Naive thymus-derived CD8-positive, alpha-beta T cell (primary cell): Measurements from ENCODE around the gene CLTA. TPM values are rescaled to one million over a fixed set of nuclear protein-coding genes. Genes with fewer than 3 reads are reported as not detected.

Experiments used
- ATAC-seq, 2 donors: fragments of 150-1000 bp; cut with Tn5 transposase in 1 of 2; sonication (Bioruptor Pico), chemical (Tn5 transposase) in 1 of 2; 1 replicate in 1 of 2; 2 replicates in 1 of 2; pipeline ENCODE4 v1.10.0; 2021; ENCODE audit warnings: mild to moderate bottlenecking in 2 of 2, moderate library complexity in 2 of 2
- POLR2A ChIA-PET: fragments of 350-600 bp; sonication (Branson Sonifier 250); formaldehyde crosslinking; loops from one replicate; lab custom pipeline; 2021; ENCODE audit warnings: antibody characterized with exemption; lab: Charles Lee
- DNase-seq, 10 donors: peaks; one replicate each; pipeline versions ENCODE4 v3.0.0 to v3.0.0-alpha.2; 2020 to 2022
- H3K27ac Mint-ChIP-seq, 10 donors: one replicate each; pipeline ENCODE4 v1.8.0; 2020 to 2022; ENCODE audit warnings: mild to moderate bottlenecking in 10 of 10, mixed read lengths in 10 of 10, moderate library complexity in 4 of 10, inconsistent platforms in 1 of 10
- H3K27me3 Mint-ChIP-seq, 5 donors: one replicate each; pipeline ENCODE4 v1.8.0; 2021 to 2022; ENCODE audit warnings: mixed read lengths in 5 of 5
- H3K36me3 Mint-ChIP-seq, 3 donors: one replicate each; pipeline ENCODE4 v1.8.0; 2020 to 2022; ENCODE audit warnings: mixed read lengths in 3 of 3, mild to moderate bottlenecking in 2 of 3, inconsistent platforms in 1 of 3
- H3K4me1 Mint-ChIP-seq, 4 donors: one replicate each; pipeline ENCODE4 v1.8.0; 2021 to 2022; ENCODE audit warnings: mixed read lengths in 4 of 4
- H3K4me3 Mint-ChIP-seq, 10 donors: one replicate each; pipeline ENCODE4 v1.8.0; 2020 to 2022; ENCODE audit warnings: mild to moderate bottlenecking in 10 of 10, mixed read lengths in 10 of 10, moderate library complexity in 6 of 10, inconsistent platforms in 1 of 10
- H3K9me3 Mint-ChIP-seq, 9 donors: one replicate each; pipeline ENCODE4 v1.8.0; 2020 to 2022; ENCODE audit warnings: mixed read lengths in 9 of 9, mild to moderate bottlenecking in 3 of 9, inconsistent platforms in 1 of 9, moderate library complexity in 1 of 9
- polyA plus RNA-seq, 3 donors: library from polyadenylated mRNA; unstranded; fragments of 300-500 nt; fragmentation: Illumina TruSeq; gene quantifications; one replicate each; pipeline ENCODE4 v1.2.3, GENCODE V29; 2021
- total RNA-seq, 8 experiments: library from RNA in 2 of 8; stranded (reverse) in 2 of 8; gene quantifications; one replicate each; pipeline ENCODE4 v1.2.3 and lab custom pipeline; 2021 to 2026

CLTA gene
- total and polyA plus RNA-seq, 5 experiments from 2014 or later, result 56.7 to 84.5 (median 60.8) TPM

- peaks cover 51 to 95% (median 87%) of the 10 kb centered on the region in 4 donors for H3K4me1 Mint-ChIP-seq
- H3K27me3 Mint-ChIP-seq, result no peaks in the 10 kb centered on the region
- DNase-seq, result peak; percentile 37 to 78 (median 45)
- POLR2A ChIA-PET, result interaction anchor here (1.0 to 3.8 kb wide), 4 partner anchors 9 to 42 kb away, joined by 3 to 19 read pairs (median 5); partner anchors contain the start of genes CLTA and GLIPR2
- H3K4me3 Mint-ChIP-seq, result peak overlapping the region in 7 of 10 donors; percentile 10 to 50 (median 26)
- peak in 1 of 2 donors; percentile 16 for ATAC-seq
- H3K9me3 Mint-ChIP-seq, result peaks cover 0 to 19% (median 12%) of the 10 kb centered on the region in 9 donors
- H3K36me3 Mint-ChIP-seq, result peaks cover 11 to 23% (median 14%) of the 10 kb centered on the region in 3 donors
- H3K27ac Mint-ChIP-seq, result peak overlapping the region; percentile 41 to 88 (median 80)
These were observed 42.2 kb upstream of the CLTA start for GRCh38 chr9:36148311-36149051.

GRCh38 chr9:36149197-36149596 is 41.5 kb upstream of the CLTA start:
- Mint-ChIP-seq H3K27ac (peak overlapping the region in 8 of 10 donors; percentile 52 to 98 (median 79)), H3K36me3 (peaks cover 12 to 21% (median 14%) of the 10 kb centered on the region in 3 donors), H3K4me3 (peak overlapping the region in 1 of 10 donors; percentile 22), H3K9me3 (peaks cover 0 to 19% (median 12%) of the 10 kb centered on the region in 9 donors), H3K27me3 (no peaks in the 10 kb centered on the region), H3K4me1 (peaks cover 46 to 94% (median 85%) of the 10 kb centered on the region in 4 donors)
- POLR2A ChIA-PET, result interaction anchor here (1.5 to 3.8 kb wide), 4 partner anchors 10 to 41 kb away, joined by 4 to 19 read pairs (median 12); partner anchors contain the start of genes CLTA and GLIPR2
- ATAC-seq (no peak), DNase-seq (no peak)

- H3K27ac Mint-ChIP-seq, result peak overlapping the region; percentile 94 to 99 (median 98)
- no peaks in the 10 kb centered on the region for H3K27me3 Mint-ChIP-seq
- no peak for ATAC-seq
- no peak for DNase-seq
- H3K4me3 Mint-ChIP-seq, result peak overlapping the region; percentile 52 to 91 (median 86)
- H3K4me1 Mint-ChIP-seq, result peaks cover 35 to 87% (median 77%) of the 10 kb centered on the region in 4 donors
- POLR2A ChIA-PET, result interaction anchor here (0.7 to 3.5 kb wide), 6 partner anchors 8 to 59 kb away, joined by 3 to 19 read pairs (median 4); partner anchors contain the start of gene GLIPR2
- H3K36me3 Mint-ChIP-seq, result peaks cover 8 to 16% (median 13%) of the 10 kb centered on the region in 3 donors
- H3K9me3 Mint-ChIP-seq, result peaks cover 0 to 10% (median 7%) of the 10 kb centered on the region in 9 donors
These were observed 40.0 kb upstream of the CLTA start for GRCh38 chr9:36150574-36151315.

- Mint-ChIP-seq H3K27me3 (no peaks in the 10 kb centered on the region), H3K36me3 (peaks cover 0 to 14% (median 11%) of the 10 kb centered on the region in 3 donors), H3K4me3 (peak overlapping the region; percentile 77 to 91 (median 86)), H3K4me1 (peaks cover 32 to 81% (median 70%) of the 10 kb centered on the region in 4 donors), H3K9me3 (peaks cover 0 to 3% (median 0%) of the 10 kb centered on the region in 9 donors), H3K27ac (peak overlapping the region; percentile 94 to 99 (median 98))
- peak; percentile 57 to 93 (median 88) for DNase-seq
- ATAC-seq, result peak; percentile 94 to 97
- POLR2A ChIA-PET, result interaction anchor here (0.7 to 3.5 kb wide), 14 partner anchors 9 to 59 kb away, joined by 3 to 19 read pairs (median 4); partner anchors contain the start of gene GLIPR2
These were observed 39.2 kb upstream of the CLTA start for GRCh38 chr9:36151316-36152210.

GRCh38 chr9:36152741-36153438 is 37.8 kb upstream of the CLTA start:
- H3K4me1 Mint-ChIP-seq, result peaks cover 27 to 70% (median 59%) of the 10 kb centered on the region in 4 donors
- H3K9me3 Mint-ChIP-seq, result no peaks in the 10 kb centered on the region
- POLR2A ChIA-PET, result interaction anchor here (0.5 to 3.5 kb wide), 18 partner anchors 8 to 1770 kb away, joined by 3 to 19 read pairs (median 4); partner anchors contain the start of genes CLTA and GLIPR2
- peak overlapping the region; percentile 72 to 98 (median 91) for H3K27ac Mint-ChIP-seq
- no peak for ATAC-seq
- H3K27me3 Mint-ChIP-seq, result no peaks in the 10 kb centered on the region
- peaks cover 0 to 17% (median 7%) of the 10 kb centered on the region in 3 donors for H3K36me3 Mint-ChIP-seq
- no peak for DNase-seq
- peak overlapping the region; percentile 2 to 61 (median 45) for H3K4me3 Mint-ChIP-seq

- POLR2A ChIA-PET, result no interaction called here
- no peaks in the 10 kb centered on the region for H3K9me3 Mint-ChIP-seq
- no peak for ATAC-seq
- H3K27me3 Mint-ChIP-seq, result no peaks in the 10 kb centered on the region
- H3K27ac Mint-ChIP-seq, result peak overlapping the region; percentile 77 to 98 (median 90)
- peak overlapping the region in 6 of 10 donors; percentile 37 to 76 (median 58) for H3K4me3 Mint-ChIP-seq
- DNase-seq, result no peak
- peaks cover 0 to 21% (median 13%) of the 10 kb centered on the region in 3 donors for H3K36me3 Mint-ChIP-seq
- H3K4me1 Mint-ChIP-seq, result peaks cover 30 to 68% (median 52%) of the 10 kb centered on the region in 4 donors
These were observed 37.0 kb upstream of the CLTA start for GRCh38 chr9:36153746-36154145.

GRCh38 chr9:36154331-36154952 is 36.3 kb upstream of the CLTA start:
- ATAC-seq (no peak), DNase-seq (peak in 1 of 10 donors; percentile 14)
- POLR2A ChIA-PET, result interaction anchor here (0.6 to 1.3 kb wide), 6 partner anchors 10 to 63 kb away, joined by 3 to 5 read pairs (median 3); partner anchors contain the start of gene GLIPR2
- Mint-ChIP-seq H3K36me3 (peaks cover 0 to 21% (median 13%) of the 10 kb centered on the region in 3 donors), H3K9me3 (no peaks in the 10 kb centered on the region), H3K27me3 (no peaks in the 10 kb centered on the region), H3K27ac (peak overlapping the region; percentile 71 to 96 (median 86)), H3K4me1 (peaks cover 31 to 67% (median 49%) of the 10 kb centered on the region in 4 donors), H3K4me3 (peak overlapping the region in 7 of 10 donors; percentile 9 to 76 (median 37))

GRCh38 chr9:36156116-36156515 is 34.6 kb upstream of the CLTA start:
- Mint-ChIP-seq H3K27ac (peak overlapping the region in 1 of 10 donors; percentile 62), H3K27me3 (no peaks in the 10 kb centered on the region), H3K4me1 (peaks cover 25 to 50% (median 35%) of the 10 kb centered on the region in 4 donors), H3K36me3 (peaks cover 0 to 26% (median 16%) of the 10 kb centered on the region in 3 donors), H3K4me3 (no peak overlapping the region), H3K9me3 (no peaks in the 10 kb centered on the region)
- ATAC-seq (no peak), DNase-seq (no peak)
- POLR2A ChIA-PET, result interaction anchor here (0.7 to 1.2 kb wide), 2 partner anchors 12 to 1775 kb away, joined by 4 read pairs; no protein-coding TSS in a partner anchor

- POLR2A ChIA-PET, result no interaction called here
- no peaks in the 10 kb centered on the region for H3K9me3 Mint-ChIP-seq
- H3K4me3 Mint-ChIP-seq, result no peak overlapping the region
- DNase-seq (no peak), ATAC-seq (no peak)
- H3K4me1 Mint-ChIP-seq, result peaks cover 20 to 32% (median 24%) of the 10 kb centered on the region in 4 donors
- H3K36me3 Mint-ChIP-seq, result peaks cover 0 to 33% (median 17%) of the 10 kb centered on the region in 3 donors
- H3K27ac Mint-ChIP-seq, result peak overlapping the region in 3 of 10 donors; percentile 13 to 71 (median 16)
- no peaks in the 10 kb centered on the region for H3K27me3 Mint-ChIP-seq
These were observed 32.6 kb upstream of the CLTA start for GRCh38 chr9:36158122-36158521.

GRCh38 chr9:36158917-36159316 is 31.8 kb upstream of the CLTA start:
- POLR2A ChIA-PET, result no interaction called here
- H3K9me3 Mint-ChIP-seq, result no peaks in the 10 kb centered on the region
- peaks cover 0 to 33% (median 17%) of the 10 kb centered on the region in 3 donors for H3K36me3 Mint-ChIP-seq
- no peaks in the 10 kb centered on the region for H3K27me3 Mint-ChIP-seq
- no peak for ATAC-seq
- H3K27ac Mint-ChIP-seq, result peak overlapping the region in 3 of 10 donors; percentile 26 to 43 (median 32)
- peaks cover 15 to 25% (median 19%) of the 10 kb centered on the region in 4 donors for H3K4me1 Mint-ChIP-seq
- no peak overlapping the region for H3K4me3 Mint-ChIP-seq
- DNase-seq, result no peak
